ENCODE measurements around the gene LCN6.

GRCh38 chr9:136763649-136764035, 15.3 kb upstream of the LCN6 start:
- no peak for TF ChIP-seq EZH2 (IDR thresholded peaks at IDR 0.05)
- no peak for TF ChIP-seq POLR2AphosphoS5 (IDR thresholded peaks at IDR 0.05; ENCODE audit: borderline replicate concordance, low read depth, low read length)
- TF ChIP-seq FOXP2 (optimal IDR thresholded peaks at IDR 0.05; ENCODE audit: control extremely low read depth, extremely low read length, insufficient read depth) = no peak
